Gastrocnemius medialis (tissue), 4 donors: ENCODE results near the gene MAST4.

ENCODE experiments used
- POLR2A ChIP-seq, 2 donors: fragments of 450-650 bp; IDR thresholded peaks; one replicate each; pipeline ENCODE4 v1.6.1; 2017; ENCODE audit warnings: antibody characterized with exemption in 2 of 2, mild to moderate bottlenecking in 2 of 2, moderate library complexity in 2 of 2
- TF ChIP-seq, protein P1 (sequence below), 5 experiments: fragments of 450-650 bp in 3 of 5; fragments of 200-600 bp in 2 of 5; sonication (generic) in 2 of 5; IDR thresholded peaks in 4 of 5; conservative IDR thresholded peaks in 1 of 5; 1 replicate in 4 of 5; 2 replicates in 1 of 5; pipeline ENCODE4 v1.5.1; 2016 to 2019; ENCODE audit warnings: antibody characterized with exemption in 5 of 5, mild to moderate bottlenecking in 3 of 5, moderate library complexity in 3 of 5

DNA sequence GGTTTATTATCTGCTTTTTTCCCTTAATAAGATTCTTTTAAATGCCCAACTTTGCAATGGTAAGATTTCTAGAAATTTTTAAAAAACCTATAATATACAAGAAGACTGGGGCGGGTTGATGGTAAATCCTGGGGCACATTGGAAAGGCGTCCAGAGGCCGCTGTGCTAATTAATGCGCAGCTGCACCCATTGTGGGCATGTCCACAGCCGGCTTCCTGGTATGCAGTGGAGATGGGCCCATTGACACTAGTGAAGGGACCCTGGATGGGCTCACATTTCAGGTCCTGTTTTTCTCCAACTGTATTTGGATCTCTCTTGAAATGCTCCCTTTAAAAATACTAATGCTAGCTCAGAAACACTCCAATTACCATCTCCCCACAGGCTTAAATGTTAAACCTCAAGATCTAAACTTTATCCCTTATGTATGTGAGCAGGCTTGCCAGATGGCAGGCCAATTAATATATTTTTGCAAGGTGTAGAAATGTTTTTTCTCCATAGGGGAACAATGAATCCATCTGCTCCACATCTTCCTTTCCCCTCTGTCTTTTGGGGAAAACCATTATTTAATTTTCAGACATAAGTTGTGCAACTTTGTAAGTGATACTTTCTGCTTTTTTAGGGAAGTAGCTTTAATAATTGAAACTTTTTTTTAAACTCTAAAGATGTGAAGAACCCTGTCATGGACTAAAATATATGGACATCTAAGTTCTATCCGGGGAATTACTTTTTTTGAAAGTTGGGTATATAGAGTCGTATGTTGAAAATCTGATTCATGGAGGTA is 423.1 kb downstream of the MAST4 start:
- TF ChIP-seq, protein P1, sequence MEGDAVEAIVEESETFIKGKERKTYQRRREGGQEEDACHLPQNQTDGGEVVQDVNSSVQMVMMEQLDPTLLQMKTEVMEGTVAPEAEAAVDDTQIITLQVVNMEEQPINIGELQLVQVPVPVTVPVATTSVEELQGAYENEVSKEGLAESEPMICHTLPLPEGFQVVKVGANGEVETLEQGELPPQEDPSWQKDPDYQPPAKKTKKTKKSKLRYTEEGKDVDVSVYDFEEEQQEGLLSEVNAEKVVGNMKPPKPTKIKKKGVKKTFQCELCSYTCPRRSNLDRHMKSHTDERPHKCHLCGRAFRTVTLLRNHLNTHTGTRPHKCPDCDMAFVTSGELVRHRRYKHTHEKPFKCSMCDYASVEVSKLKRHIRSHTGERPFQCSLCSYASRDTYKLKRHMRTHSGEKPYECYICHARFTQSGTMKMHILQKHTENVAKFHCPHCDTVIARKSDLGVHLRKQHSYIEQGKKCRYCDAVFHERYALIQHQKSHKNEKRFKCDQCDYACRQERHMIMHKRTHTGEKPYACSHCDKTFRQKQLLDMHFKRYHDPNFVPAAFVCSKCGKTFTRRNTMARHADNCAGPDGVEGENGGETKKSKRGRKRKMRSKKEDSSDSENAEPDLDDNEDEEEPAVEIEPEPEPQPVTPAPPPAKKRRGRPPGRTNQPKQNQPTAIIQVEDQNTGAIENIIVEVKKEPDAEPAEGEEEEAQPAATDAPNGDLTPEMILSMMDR (IDR thresholded peaks at IDR 0.05 in 4 of 5, conservative IDR thresholded peaks at IDR 0.05 in 1 of 5) = no peak
- TF ChIP-seq POLR2A (IDR thresholded peaks at IDR 0.05) = no peak
